ENCODE results near the gene RAET1G. TPM values are rescaled to one million over a fixed set of nuclear protein-coding genes. Genes with fewer than 3 reads are reported as not detected.

Gene RAET1G
- total and polyA plus RNA-seq, 9 of the 15 experiments (the other 6 are each of a cell fraction or from before 2014, with no cell fraction given): 0.11 TPM; not detected in 8

- H3K27me3 ChIP-seq (ENCODE audit: control insufficient read depth in 2 of 2, insufficient read depth in 2 of 2, low read length in 2 of 2): no peaks in the 10 kb centered on the region
- DNase-seq (ENCODE audit: extremely low read depth in 1 of 4, low spot score in 3 of 4) (no peak), FAIRE-seq (no peak), ATAC-seq (no peak; the same call in 2 of the 3 replicates)
- in situ Hi-C loops (cut with MboI): no loop called here
- no TSS peak for BruUV-seq (replicated peaks)
- H4K20me1 ChIP-seq (replicated peaks; ENCODE audit: control insufficient read depth, insufficient read depth, low read length): no peaks in the 10 kb centered on the region
- no peak overlapping the region for H3K4me3 ChIP-seq
- peak overlapping the region in 1 of 2 experiments; percentile 22; a peak in 2 of 4 replicates for H3K9ac ChIP-seq (ENCODE audit: insufficient read depth in 1 of 2, low read depth in 2 of 2, low read length in 2 of 2)
- peaks cover 3% of the 10 kb centered on the region for H3K9me1 ChIP-seq (ENCODE audit: control insufficient read depth, insufficient read depth, low read length)
- ChIA-PET CTCF (ENCODE audit: low intra/inter-chr PET ratio) (no interaction called here), POLR2A (interaction anchor here (0.6 to 1.2 kb wide), 3 partner anchors 9 to 80 kb away, joined by 3 read pairs; no protein-coding TSS in a partner anchor)
- peaks cover 21 to 55% of the 10 kb centered on the region in 2 experiments for H3K4me1 ChIP-seq (replicated peaks in 1 of 2; ENCODE audit: control insufficient read depth in 2 of 2, insufficient read depth in 2 of 2, low read length in 2 of 2)
- peak overlapping the region; percentile 75 for H3K27ac ChIP-seq (ENCODE audit: extremely low read depth, low read depth, low read length)
- H3K79me2 ChIP-seq (ENCODE audit: control insufficient read depth, insufficient read depth, low read length): no peaks in the 10 kb centered on the region
- peak overlapping the region; percentile 89 for H2AFZ ChIP-seq (ENCODE audit: low read depth, low read length)
- 20% methylated on average over 10 of the region's 10 CpGs for WGBS (ENCODE audit: insufficient coverage, low coverage, missing lambda C conversion rate)
- no peaks in the 10 kb centered on the region for H3K9me3 ChIP-seq (replicated peaks; ENCODE audit: control insufficient read depth, insufficient read depth, low read depth, low read length)
- peak overlapping the region; percentile 57; the same call in 1 of the 2 replicates for H3K4me2 ChIP-seq (ENCODE audit: insufficient read depth, low read length)
- no peaks in the 10 kb centered on the region for H3K36me3 ChIP-seq (ENCODE audit: control insufficient read depth, insufficient read depth, low read length)
- intact Hi-C loops (cut with micrococcal nuclease): loop anchor here (10.0 kb wide), 1 partner anchor 305 kb away; the partner anchor contains the start of gene GINM1
- TF ChIP-seq XRCC3 (IDR thresholded peaks at IDR 0.05) (0 out of 2 replicates have a peak, but pooled peaks have one; percentile 22), SREBF1 (IDR thresholded peaks at IDR 0.05; ENCODE audit: borderline replicate concordance, low read depth, low read length) (no peak), TRIM24 (IDR thresholded peaks at IDR 0.05) (peak in 1 of 2 experiments; percentile 33; a peak in 1 of 4 replicates), ZNF316 (IDR thresholded peaks at IDR 0.05) (peak; percentile 66), JUND (IDR thresholded peaks at IDR 0.05; ENCODE audit: borderline replicate concordance, low read depth, low read length) (no peak), JUND (tag; IDR thresholded peaks at IDR 0.05; ENCODE audit: borderline replicate concordance, low read depth, low read length) (0 out of 3 replicates have a peak, but pooled peaks have one; percentile 28), RBM39 (optimal IDR thresholded peaks at IDR 0.05; ENCODE audit: low read depth, low read length) (no peak), HDAC1 (IDR thresholded peaks at IDR 0.05) (peak in 1 of 2 experiments; percentile 25; a peak in 1 of 4 replicates), ZNF668 (CRISPR knock-in tag; IDR thresholded peaks at IDR 0.05) (0 out of 2 replicates have a peak, but pooled peaks have one; percentile 18), ARID2 (IDR thresholded peaks at IDR 0.05) (no peak), RERE (CRISPR knock-in tag; IDR thresholded peaks at IDR 0.05; ENCODE audit: borderline replicate concordance) (no peak), MAFK (IDR thresholded peaks at IDR 0.05; ENCODE audit: low read length) (peak; percentile 35; the same call in 1 of the 2 replicates), CBX1 (IDR thresholded peaks at IDR 0.05; ENCODE audit: low read depth) (no peak), CSDE1 (IDR thresholded peaks at IDR 0.05) (0 out of 4 replicates have a peak, but pooled peaks of 1 of the 2 experiments have one; percentile 35), EWSR1 (IDR thresholded peaks at IDR 0.05; ENCODE audit: borderline replicate concordance, low read depth, partially characterized antibody) (no peak), SMARCA4 (IDR thresholded peaks at IDR 0.05) (peak; percentile 63; the same call in 1 of the 2 replicates)
These were observed 53.5 kb downstream of the RAET1G start for GRCh38 chr6:149869275-149869892.
